H9 (cell line): ENCODE data around the gene MAGEA12. TPM values are rescaled to one million over a fixed set of nuclear protein-coding genes. Genes with fewer than 3 reads are reported as not detected.
A peak's percentile ranks its signal among the peaks of the same experiment; 100 is the strongest.
"Not testable (repeated sequence)": the region's sequence is repeated elsewhere in the genome, so short reads cannot be mapped to it uniquely, and the experiment has no call there.

Source experiments
- DNase-seq: peaks from one replicate; pipeline ENCODE4 v3.0.0-alpha.2; 2017
- H2AFZ ChIP-seq: one replicate; pipeline ENCODE4 v1.6.1; 2013; ENCODE audit warnings: mild to moderate bottlenecking, low read length, control low read depth, moderate library complexity
- H2AK5ac ChIP-seq: 2 replicates; pipeline ENCODE4 v1.6.1; 2013; ENCODE audit warnings: low read length, control low read depth, mixed read lengths; ENCODE audit not compliant: insufficient read length
- H2BK120ac ChIP-seq: one replicate; pipeline ENCODE4 v1.6.1; 2013; ENCODE audit warnings: low read depth, mild to moderate bottlenecking, low read length, control low read depth, inconsistent platforms; ENCODE audit not compliant: poor library complexity, severe bottlenecking
- H2BK12ac ChIP-seq: 2 replicates; pipeline ENCODE4 v1.6.1; 2013; ENCODE audit warnings: low read length, control low read depth, mixed read lengths, low read depth; ENCODE audit not compliant: insufficient read length
- H2BK15ac ChIP-seq: 2 replicates; pipeline ENCODE4 v1.6.1; 2013; ENCODE audit warnings: low read depth, low read length, control low read depth
- H2BK20ac ChIP-seq: one replicate; pipeline ENCODE4 v1.6.1; 2013; ENCODE audit warnings: low read depth, mild to moderate bottlenecking, low read length, control low read depth, inconsistent platforms; ENCODE audit not compliant: poor library complexity, severe bottlenecking
- H2BK5ac ChIP-seq: 2 replicates; pipeline ENCODE4 v1.6.1; 2013; ENCODE audit warnings: low read length, control low read depth, mixed read lengths; ENCODE audit not compliant: insufficient read length
- H3K14ac ChIP-seq: 2 replicates; pipeline ENCODE4 v1.6.1; 2013; ENCODE audit warnings: low read length, control low read depth; ENCODE audit not compliant: insufficient read depth
- H3K18ac ChIP-seq: 2 replicates; pipeline ENCODE4 v1.6.1; 2013; ENCODE audit warnings: low read depth, mild to moderate bottlenecking, mixed read lengths, low read length, control low read depth; ENCODE audit not compliant: insufficient read length
- H3K23ac ChIP-seq: 2 replicates; pipeline ENCODE4 v1.6.1; 2013; ENCODE audit warnings: low read length, control low read depth, mixed read lengths, low read depth; ENCODE audit not compliant: insufficient read length
- H3K23me2 ChIP-seq: 2 replicates; pipeline ENCODE4 v1.6.1; 2013; ENCODE audit warnings: low read depth, mild to moderate bottlenecking, mixed read lengths, low read length, control low read depth; ENCODE audit not compliant: insufficient read length, poor library complexity, severe bottlenecking
- H3K27ac ChIP-seq: 2 replicates; pipeline ENCODE4 v1.5.1; 2013; ENCODE audit warnings: low read length, control low read depth, mixed read lengths, low read depth; ENCODE audit not compliant: insufficient read length
- H3K27me3 ChIP-seq: 2 replicates; pipeline ENCODE4 v1.6.1; 2013; ENCODE audit warnings: low read length, control low read depth, inconsistent platforms; ENCODE audit not compliant: insufficient read depth
- H3K4ac ChIP-seq: 2 replicates; pipeline ENCODE4 v1.6.1; 2013; ENCODE audit warnings: low read depth, mild to moderate bottlenecking, control low read depth, inconsistent platforms, low read length, moderate library complexity
- H3K4me1 ChIP-seq: 2 replicates; pipeline ENCODE4 v1.6.1; 2013; ENCODE audit warnings: low read length, control low read depth, inconsistent platforms; ENCODE audit not compliant: insufficient read depth
- H3K4me2 ChIP-seq: 2 replicates; pipeline ENCODE4 v1.6.1; 2013; ENCODE audit warnings: low read length, control low read depth, mixed read lengths; ENCODE audit not compliant: insufficient read length, insufficient read depth
- H3K56ac ChIP-seq: 2 replicates; pipeline ENCODE4 v1.6.1; 2013; ENCODE audit warnings: low read depth, mild to moderate bottlenecking, mixed read lengths, low read length, control low read depth; ENCODE audit not compliant: insufficient read length
- H3K79me1 ChIP-seq: 2 replicates; pipeline ENCODE4 v1.6.1; 2013; ENCODE audit warnings: low read depth, mild to moderate bottlenecking, moderate library complexity, low read length, control low read depth, inconsistent platforms; ENCODE audit not compliant: insufficient read depth, poor library complexity, severe bottlenecking
- H3K79me2 ChIP-seq: 2 replicates; pipeline ENCODE4 v1.6.1; 2013; ENCODE audit warnings: low read length, control low read depth, inconsistent platforms; ENCODE audit not compliant: insufficient read depth
- H3K9ac ChIP-seq: 2 replicates; pipeline ENCODE4 v1.6.1; 2013; ENCODE audit warnings: low read length, control low read depth, mixed read lengths; ENCODE audit not compliant: insufficient read length; ENCODE audit errors: extremely low read depth
- H3K9me3 ChIP-seq: one replicate; pipeline ENCODE4 v1.6.1; 2013; ENCODE audit warnings: low read depth, low read length, inconsistent platforms; ENCODE audit not compliant: control insufficient read depth
- H3T11ph ChIP-seq: one replicate; pipeline ENCODE4 v1.6.1; 2013; ENCODE audit warnings: mild to moderate bottlenecking, low read length, control low read depth, inconsistent platforms
- H4K20me1 ChIP-seq: one replicate; pipeline ENCODE4 v1.6.1; 2013; ENCODE audit not compliant: control insufficient read depth, insufficient read length, insufficient read depth
- H4K5ac ChIP-seq: 2 replicates; pipeline ENCODE4 v1.6.1; 2013; ENCODE audit warnings: low read depth, mild to moderate bottlenecking, mixed read lengths, low read length, control low read depth; ENCODE audit not compliant: insufficient read length
- H4K8ac ChIP-seq: replicated peaks from 2 replicates; pipeline ENCODE4 v1.6.1; 2013; ENCODE audit warnings: low read length, control low read depth, mixed read lengths, low read depth; ENCODE audit not compliant: insufficient read length
- H4K91ac ChIP-seq: 2 replicates; pipeline ENCODE4 v1.6.1; 2013; ENCODE audit warnings: low read depth, mild to moderate bottlenecking, moderate library complexity, mixed read lengths, low read length, control low read depth; ENCODE audit not compliant: insufficient read length
- H3K27ac Mint-ChIP-seq, 3 experiments: 2 replicates in 2 of 3; 3 replicates in 1 of 3; pipeline ENCODE4 v1.8.0; 2020 to 2021; ENCODE audit warnings: mixed read lengths in 3 of 3, mild to moderate bottlenecking in 1 of 3, moderate library complexity in 1 of 3
- H3K27me3 Mint-ChIP-seq: 2 replicates; pipeline ENCODE4 v1.8.0; 2021; ENCODE audit warnings: low read depth, mild to moderate bottlenecking, moderate library complexity, mixed read lengths
- H3K36me3 Mint-ChIP-seq, 3 experiments: 2 replicates in 2 of 3; 3 replicates in 1 of 3; pipeline ENCODE4 v1.8.0; 2020 to 2021; ENCODE audit warnings: low read depth in 3 of 3, mixed read lengths in 3 of 3; ENCODE audit not compliant: insufficient read depth in 1 of 3
- H3K4me1 Mint-ChIP-seq, 2 experiments: 2 replicates each; pipeline ENCODE4 v1.8.0; 2020; ENCODE audit warnings: mixed read lengths in 2 of 2
- H3K4me3 Mint-ChIP-seq, 2 experiments: 2 replicates in 1 of 2; 3 replicates in 1 of 2; pipeline ENCODE4 v1.8.0; 2020 to 2021; ENCODE audit warnings: mild to moderate bottlenecking in 2 of 2, mixed read lengths in 2 of 2, moderate library complexity in 1 of 2
- H3K9me3 Mint-ChIP-seq, 2 experiments: 2 replicates in 1 of 2; 3 replicates in 1 of 2; pipeline ENCODE4 v1.8.0; 2020; ENCODE audit warnings: mild to moderate bottlenecking in 2 of 2, mixed read lengths in 2 of 2, moderate library complexity in 1 of 2
- WGBS: extraction: QIAGEN DNeasy Blood & Tissue Kit; methylation state at CpG from one replicate; pipeline ENCODE4 v1.1.7; 2013; ENCODE audit warnings: missing lambda C conversion rate, low lambda C conversion rate, mixed read lengths; ENCODE audit not compliant: insufficient read length; ENCODE audit errors: extremely low coverage; 5-methylcytosine and 5-hydroxymethylcytosine counted together
- total RNA-seq: library from RNA; stranded (reverse); gene quantifications from 2 replicates; pipeline ENCODE4 v1.2.1, GENCODE V29; 2021

MAGEA12 gene
- total RNA-seq, 1 experiment from 2014 or later = not detected

- not testable (repeated sequence) for H2BK12ac ChIP-seq, H3K9ac ChIP-seq, H3K4me1 Mint-ChIP-seq, H3K4me1 ChIP-seq, H4K20me1 ChIP-seq, H3K9me3 ChIP-seq, H3K23ac ChIP-seq, H2AFZ ChIP-seq, H2BK120ac ChIP-seq, H3K27ac ChIP-seq, H3K79me2 ChIP-seq, H2BK20ac ChIP-seq, H3K36me3 Mint-ChIP-seq, H2BK5ac ChIP-seq, H3K14ac ChIP-seq, H4K5ac ChIP-seq, H4K91ac ChIP-seq, H3K56ac ChIP-seq, H3K27me3 ChIP-seq, H4K8ac ChIP-seq, H3K18ac ChIP-seq, H3K4ac ChIP-seq, H3K4me2 ChIP-seq, H3K4me3 Mint-ChIP-seq, H3K27me3 Mint-ChIP-seq, H3K23me2 ChIP-seq, H2BK15ac ChIP-seq, H3K79me1 ChIP-seq, H2AK5ac ChIP-seq, H3K27ac Mint-ChIP-seq, H3T11ph ChIP-seq
- DNase-seq = peak; percentile 5
- WGBS = no CpG with 5 or more reads among the region's 5 CpGs
- peaks cover 10 to 13% of the 10 kb centered on the region in 2 experiments; a peak in 4 of 5 replicates for H3K9me3 Mint-ChIP-seq
Measured at GRCh38 chrX:152700390-152700789, 33.2 kb upstream of the MAGEA12 start.

- not testable (repeated sequence) for H3K4me2 ChIP-seq, H3K36me3 Mint-ChIP-seq, H3K27me3 Mint-ChIP-seq, H3K27ac ChIP-seq, H2BK15ac ChIP-seq, H4K5ac ChIP-seq, H3K79me2 ChIP-seq, H3K9me3 ChIP-seq, H3K23ac ChIP-seq, H4K20me1 ChIP-seq, H3K9ac ChIP-seq, H2BK120ac ChIP-seq, H2BK20ac ChIP-seq, H3K14ac ChIP-seq, H3K56ac ChIP-seq, H2BK12ac ChIP-seq, DNase-seq, H3K4me1 ChIP-seq, H3K23me2 ChIP-seq, H3K27ac Mint-ChIP-seq, H2AFZ ChIP-seq, H3K79me1 ChIP-seq, H3T11ph ChIP-seq, H4K91ac ChIP-seq, H3K4me1 Mint-ChIP-seq, H4K8ac ChIP-seq, H2BK5ac ChIP-seq, H3K4ac ChIP-seq, H3K9me3 Mint-ChIP-seq, H3K27me3 ChIP-seq, H3K4me3 Mint-ChIP-seq, H3K18ac ChIP-seq, H2AK5ac ChIP-seq
- no CpG with 5 or more reads among the region's 7 CpGs for WGBS
Measured at GRCh38 chrX:152706500-152706899, 27.1 kb upstream of the MAGEA12 start.
